LoVo (cell line): ENCODE results near the gene C7orf57.

Source experiments
- DNase-seq: peaks from one replicate; pipeline ENCODE4 v3.0.0-alpha.2; 2016; ENCODE audit warnings: low spot score

C7orf57 gene

DNA sequence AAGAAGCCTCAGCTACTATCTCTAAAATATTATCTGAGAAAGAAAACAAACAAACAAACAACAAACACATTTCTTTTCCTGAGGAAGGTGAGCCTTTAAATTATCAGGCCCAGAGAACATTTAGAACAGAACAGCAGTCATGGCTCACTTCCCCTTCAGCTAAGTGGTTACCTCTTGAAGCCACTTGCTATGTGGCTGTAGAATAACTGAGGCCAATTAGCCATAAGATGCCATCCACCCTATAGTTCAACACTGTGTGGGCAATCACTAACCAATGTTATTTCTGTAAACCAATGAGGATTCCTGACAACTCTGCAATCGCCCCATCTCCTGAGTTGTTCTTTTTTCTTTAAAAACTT is 50.1 kb downstream of the C7orf57 start:
- DNase-seq = no peak

GRCh38 chr7:48085942-48086341 is 50.6 kb downstream of the C7orf57 start:
- no peak for DNase-seq

- DNase-seq = no peak
Measured at GRCh38 chr7:48087349-48087748, 52.0 kb downstream of the C7orf57 start.

DNA sequence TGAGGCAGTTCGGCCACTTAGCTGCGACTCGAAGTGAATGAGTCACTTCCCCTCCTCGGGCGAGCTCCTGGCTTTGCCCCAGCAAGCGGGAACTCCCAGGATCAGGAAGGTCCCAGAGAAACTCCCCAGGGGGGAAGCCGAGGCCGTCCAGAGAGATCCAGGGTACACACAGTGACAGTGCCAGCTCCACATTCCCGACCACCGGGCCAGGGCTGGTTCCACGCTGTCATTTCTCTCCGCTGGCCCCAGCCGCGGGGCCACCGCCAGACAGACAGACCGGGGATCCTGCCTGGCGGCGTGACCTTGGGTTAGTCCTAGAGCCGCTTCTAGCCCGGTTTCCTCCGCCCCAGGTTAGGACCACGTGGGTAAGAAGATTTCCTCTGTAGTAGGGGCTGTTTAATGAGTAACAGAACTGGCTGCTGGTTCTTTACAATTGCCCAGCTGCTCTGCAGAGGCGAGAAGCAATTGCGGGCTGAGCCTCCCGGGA is 53.3 kb downstream of the C7orf57 start:
- peak; percentile 94 for DNase-seq

- peak; percentile 98 for DNase-seq
Measured at GRCh38 chr7:48089046-48090003, 54.0 kb downstream of the C7orf57 start, which contains the start of gene UPP1. UPP1 (plus strand) TSS chr7:48089265; CDS start chr7:48094784, 5,519 bp downstream.

DNA sequence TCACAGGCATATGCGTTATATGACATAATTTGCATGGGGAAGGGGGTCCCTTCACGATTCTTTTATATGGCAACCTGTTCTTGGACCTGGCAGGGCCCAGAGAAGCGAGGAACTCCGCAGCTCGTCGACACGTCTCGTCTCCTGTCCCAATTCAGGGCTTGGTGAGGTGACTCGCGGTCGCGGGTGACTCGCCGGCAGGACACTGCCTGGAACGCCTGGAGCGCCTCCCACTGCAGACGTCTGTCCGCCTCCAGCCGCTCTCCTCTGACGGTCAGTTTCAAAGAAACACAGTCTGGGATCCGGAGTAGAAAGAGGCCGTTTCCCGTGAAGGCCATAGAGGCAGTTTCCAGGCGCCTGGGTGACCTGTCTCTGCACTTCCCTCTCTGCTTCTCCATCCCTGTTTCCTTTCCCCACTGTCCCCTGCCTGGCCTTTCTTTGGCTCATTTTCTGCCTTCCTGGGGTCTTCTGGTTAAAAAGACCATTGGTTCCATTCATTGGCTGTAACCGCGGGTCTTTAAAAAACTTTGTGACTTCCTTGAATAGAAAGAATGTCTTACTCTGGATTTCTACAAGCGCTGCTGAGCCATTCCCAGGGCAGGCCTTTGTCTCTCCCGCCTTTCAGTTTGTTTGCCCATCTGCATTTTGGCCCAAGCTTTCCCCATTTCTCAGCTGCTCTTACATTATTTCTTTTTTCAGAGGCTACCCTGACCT is 54.9 kb downstream of the C7orf57 start:
- no peak for DNase-seq

DNA sequence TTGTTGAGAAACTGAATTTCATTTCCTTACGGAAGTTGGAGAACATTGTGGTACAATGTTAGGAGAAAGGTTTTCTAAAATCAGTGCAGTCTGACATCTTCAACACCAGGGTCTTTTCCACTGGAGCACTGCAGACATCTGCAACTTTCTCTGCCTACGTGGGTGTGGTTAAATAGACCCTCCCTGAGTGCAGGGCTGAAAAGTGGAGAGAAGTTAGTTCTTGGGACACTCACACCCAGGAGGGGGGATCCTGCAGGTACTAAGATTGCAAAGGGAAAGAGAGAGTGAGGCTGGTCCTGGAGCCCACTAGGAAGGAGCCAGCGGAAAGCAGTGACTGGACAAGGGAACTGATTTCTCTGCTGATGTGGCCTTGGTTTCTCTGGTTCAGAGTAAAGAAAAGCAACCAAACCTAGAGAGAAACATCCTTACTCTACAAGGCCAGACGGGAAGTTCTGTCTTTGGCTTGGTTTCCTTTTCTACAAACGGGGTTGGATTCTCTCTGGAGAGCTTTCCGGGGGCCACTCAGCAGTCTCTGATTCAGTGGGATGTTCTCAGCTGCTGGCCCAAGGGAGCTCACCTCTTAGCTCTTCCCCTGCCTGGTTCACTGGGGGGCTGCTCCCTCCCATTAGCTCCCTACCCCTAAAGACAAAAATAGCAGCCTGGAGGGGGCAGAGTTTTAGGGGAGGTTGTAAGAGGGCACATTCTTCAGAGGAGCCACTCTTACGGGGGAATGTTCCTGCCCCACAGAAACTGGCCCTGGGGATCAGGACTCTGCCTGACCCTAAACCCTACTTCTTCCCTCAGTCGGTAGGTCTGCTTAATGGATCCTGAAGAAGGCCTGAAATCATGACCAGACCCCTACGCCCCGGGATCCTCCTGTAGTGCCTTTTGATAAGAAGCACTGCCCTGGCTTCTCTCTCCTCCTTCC is 56.4 kb downstream of the C7orf57 start:
- DNase-seq = no peak

DNA sequence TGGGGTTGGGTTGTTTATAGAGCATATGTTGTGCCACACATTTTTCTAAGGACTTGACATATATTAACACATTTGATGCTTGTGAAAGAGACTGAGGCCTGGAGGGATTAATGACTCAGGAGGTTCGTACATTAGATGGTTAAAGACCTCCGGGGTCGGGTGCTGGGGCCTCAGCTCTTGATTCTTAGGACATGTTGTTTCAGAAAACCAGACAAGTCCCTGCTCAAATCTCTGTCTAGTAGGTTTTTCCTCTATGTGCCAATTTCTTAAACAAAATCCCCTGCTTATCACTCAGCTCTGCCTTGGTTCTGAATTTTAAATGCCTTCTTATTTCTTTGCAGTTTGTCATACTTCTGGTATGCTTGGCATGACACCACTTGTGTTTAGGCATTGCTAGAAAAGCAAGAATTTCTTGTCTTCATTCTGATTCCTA is 59.5 kb downstream of the C7orf57 start:
- DNase-seq = no peak

DNA sequence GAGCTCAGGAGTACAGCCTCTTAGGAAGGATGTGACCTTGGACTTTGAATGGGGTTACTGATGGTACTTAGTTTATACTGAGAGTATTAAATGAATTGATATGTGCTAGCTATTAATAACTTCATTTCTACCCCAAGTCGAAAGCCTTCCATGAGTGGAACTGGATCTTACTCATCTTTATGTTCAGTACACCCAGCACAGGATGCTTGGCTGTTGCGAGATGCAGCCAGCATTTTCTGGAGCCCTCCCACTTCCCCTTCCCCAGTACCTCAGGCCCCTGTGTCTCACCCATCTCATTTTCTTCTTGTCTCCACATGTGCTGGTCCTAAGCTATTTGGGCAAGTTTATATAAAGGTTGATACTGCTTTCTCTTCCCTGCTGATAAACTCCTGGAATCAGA is 60.9 kb downstream of the C7orf57 start:
- no peak for DNase-seq

DNA sequence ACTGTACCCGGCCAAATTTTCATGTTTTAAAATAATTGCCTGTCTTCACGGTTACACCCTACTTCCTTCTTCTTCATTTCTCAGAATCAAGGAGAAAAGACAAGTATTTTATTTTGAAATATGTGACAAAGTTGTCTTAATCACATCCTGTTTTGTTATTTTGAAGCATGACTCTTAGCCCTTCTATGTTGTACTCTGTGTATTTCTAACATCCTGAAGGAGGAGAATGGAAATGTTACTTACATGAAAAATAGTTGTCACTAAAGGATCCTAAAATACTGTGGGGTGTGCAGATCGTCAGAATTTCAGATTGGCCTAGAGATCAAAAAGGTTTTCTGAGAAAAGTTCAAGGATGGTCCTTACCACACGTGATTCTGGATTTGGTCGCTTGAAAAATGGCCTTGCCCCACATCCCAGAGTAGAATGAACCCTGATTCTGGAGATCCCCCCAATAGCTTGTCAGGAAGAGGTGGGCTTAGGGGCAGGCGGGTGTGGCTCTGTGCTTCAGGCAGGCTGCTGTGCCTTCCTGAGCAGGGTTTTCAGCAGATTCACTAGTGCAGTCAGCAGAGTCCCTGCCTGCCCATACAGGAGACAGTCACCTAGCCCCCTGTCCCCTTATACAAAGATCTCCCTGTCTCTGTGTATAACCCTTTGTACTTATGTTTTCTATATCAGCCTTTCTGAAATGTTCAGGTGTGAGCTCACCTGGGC is 62.3 kb downstream of the C7orf57 start:
- DNase-seq = no peak

GRCh38 chr7:48098846-48099245 is 63.5 kb downstream of the C7orf57 start:
- no peak for DNase-seq

- DNase-seq = no peak
Measured at GRCh38 chr7:48099781-48100180, 64.4 kb downstream of the C7orf57 start.

GRCh38 chr7:48101352-48101751 is 66.0 kb downstream of the C7orf57 start:
- DNase-seq = no peak

DNA sequence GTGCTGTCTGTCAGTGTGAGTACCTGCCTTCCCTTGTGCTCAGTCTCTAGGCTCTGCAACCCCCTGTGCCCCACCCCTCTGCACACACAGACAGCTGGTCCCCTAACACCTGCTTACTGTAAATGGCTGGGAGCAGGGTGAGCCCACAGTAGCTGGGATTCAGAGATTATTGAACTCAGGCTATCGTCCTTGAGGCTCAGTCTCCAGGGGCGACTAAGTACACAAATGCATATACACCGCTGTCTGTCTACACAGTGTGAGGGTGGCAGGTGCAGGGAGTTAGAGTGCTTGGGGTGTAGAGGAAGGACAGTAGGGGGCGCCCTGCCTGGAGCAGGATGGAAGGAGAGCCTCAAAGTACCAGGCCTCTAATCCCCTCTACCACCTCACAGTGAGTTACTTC is 66.6 kb downstream of the C7orf57 start:
- DNase-seq = no peak

GRCh38 chr7:48102530-48102929 is 67.2 kb downstream of the C7orf57 start:
- DNase-seq = no peak

GRCh38 chr7:48105045-48105444 is 69.7 kb downstream of the C7orf57 start:
- no peak for DNase-seq

- no peak for DNase-seq
Measured at GRCh38 chr7:48106906-48107659, 71.7 kb downstream of the C7orf57 start.

- DNase-seq = no peak
Measured at GRCh38 chr7:48107926-48108472, 72.7 kb downstream of the C7orf57 start.

GRCh38 chr7:48108959-48109847 is 73.9 kb downstream of the C7orf57 start:
- no peak for DNase-seq
